ENCODE results near the gene ZSCAN22.
"Not testable (repeated sequence)": the region's sequence is repeated elsewhere in the genome, so short reads cannot be mapped to it uniquely, and the experiment has no call there.

The ZSCAN22 gene

GRCh38 chr19:58326914-58327726 is at the start of gene ZSCAN22:
Gene ZSCAN22, plus strand, starts transcription at chr19:58326994. Its CDS starts 7,809 bp downstream, at chr19:58334803.
- peak; percentile 70 to 77 for DNase-seq (ENCODE audit: low read depth in 1 of 2, low spot score in 1 of 2)

GRCh38 chr19:58277197-58277596 is 49.6 kb upstream of the ZSCAN22 start:
- no peak for DNase-seq (ENCODE audit: low read depth in 1 of 2, low spot score in 1 of 2)

- DNase-seq (ENCODE audit: low read depth in 1 of 2, low spot score in 1 of 2), result no peak
These were observed 48.9 kb upstream of the ZSCAN22 start for GRCh38 chr19:58277748-58278540.

GRCh38 chr19:58278541-58279041 is 48.2 kb upstream of the ZSCAN22 start, which contains the start of gene ZNF8:
Gene ZNF8, plus strand, starts transcription at chr19:58278955. Its CDS starts 127 bp downstream, at chr19:58279082.
- peak; percentile 90 to 94 for DNase-seq (ENCODE audit: low read depth in 1 of 2, low spot score in 1 of 2)

- peak in 1 of 2 donors; percentile 15 for DNase-seq (ENCODE audit: low read depth in 1 of 2, low spot score in 1 of 2)
These were observed 47.5 kb upstream of the ZSCAN22 start for GRCh38 chr19:58279042-58279924.

- no peak for DNase-seq (ENCODE audit: low read depth in 1 of 2, low spot score in 1 of 2)
These were observed 46.9 kb upstream of the ZSCAN22 start for GRCh38 chr19:58279925-58280316.

- no peak for DNase-seq (ENCODE audit: low read depth in 1 of 2, low spot score in 1 of 2)
These were observed 42.6 kb upstream of the ZSCAN22 start for GRCh38 chr19:58284199-58284598.

- no peak for DNase-seq (ENCODE audit: low read depth in 1 of 2, low spot score in 1 of 2)
These were observed 34.9 kb upstream of the ZSCAN22 start for GRCh38 chr19:58291943-58292342.

GRCh38 chr19:58294743-58295374 is 31.9 kb upstream of the ZSCAN22 start:
- DNase-seq (ENCODE audit: low read depth in 1 of 2, low spot score in 1 of 2), result no peak

GRCh38 chr19:58296104-58296503 is 30.7 kb upstream of the ZSCAN22 start:
- DNase-seq (ENCODE audit: low read depth in 1 of 2, low spot score in 1 of 2), result no peak

GRCh38 chr19:58300620-58301019 is 26.2 kb upstream of the ZSCAN22 start:
- no peak for DNase-seq (ENCODE audit: low read depth in 1 of 2, low spot score in 1 of 2)

- DNase-seq (ENCODE audit: low read depth in 1 of 2, low spot score in 1 of 2), result no peak
These were observed 22.5 kb upstream of the ZSCAN22 start for GRCh38 chr19:58304255-58304654.

GRCh38 chr19:58304748-58305064 is 22.1 kb upstream of the ZSCAN22 start:
- no peak for DNase-seq (ENCODE audit: low read depth in 1 of 2, low spot score in 1 of 2)

GRCh38 chr19:58305065-58305931 is 21.5 kb upstream of the ZSCAN22 start, which contains the start of gene ERVK3-1:
Gene ERVK3-1, plus strand, starts transcription at chr19:58305377. Its CDS starts 6,792 bp downstream, at chr19:58312169.
- peak; percentile 88 to 89 for DNase-seq (ENCODE audit: low read depth in 1 of 2, low spot score in 1 of 2)

- no peak for DNase-seq (ENCODE audit: low read depth in 1 of 2, low spot score in 1 of 2)
These were observed 20.9 kb upstream of the ZSCAN22 start for GRCh38 chr19:58305932-58306323.

GRCh38 chr19:58307736-58308135 is 19.1 kb upstream of the ZSCAN22 start:
- no peak for DNase-seq (ENCODE audit: low read depth in 1 of 2, low spot score in 1 of 2)

- DNase-seq (ENCODE audit: low read depth in 1 of 2, low spot score in 1 of 2), result not testable (repeated sequence)
These were observed 16.1 kb upstream of the ZSCAN22 start for GRCh38 chr19:58310685-58311084.

GRCh38 chr19:58311345-58311865 is 15.4 kb upstream of the ZSCAN22 start:
- DNase-seq (ENCODE audit: low read depth in 1 of 2, low spot score in 1 of 2), result no peak

GRCh38 chr19:58315580-58315979 is 11.2 kb upstream of the ZSCAN22 start:
- DNase-seq (ENCODE audit: low read depth in 1 of 2, low spot score in 1 of 2), result no peak

All from stimulated activated CD4-positive, alpha-beta T cell treated with anti-CD3 and anti-CD28 coated beads, Interleukin-15, amount 100 ng/mL, for 1 hour (primary cell).